Astrocyte of the spinal cord (primary cell): ENCODE results near the gene AMOTL1.
"Not testable (repeated sequence)": the region's sequence is repeated elsewhere in the genome, so short reads cannot be mapped to it uniquely, and the experiment has no call there.

ENCODE experiments used
- DNase-seq: peaks from one replicate; pipeline ENCODE4 v3.0.0; 2011; ENCODE audit warnings: low read depth, low spot score
- H3K4me3 ChIP-seq: 2 replicates; pipeline ENCODE4 v1.5.1; 2011; ENCODE audit warnings: low read depth, mild to moderate bottlenecking, low read length, moderate library complexity
- in situ Hi-C: cut with HindIII; loops from 2 replicates; pipeline ENCODE4 v1.10.0; 2017; ENCODE audit warnings: low sequenced_read_pairs
- TF ChIP-seq, protein P1 (sequence below): IDR thresholded peaks from 2 replicates; pipeline ENCODE4 v1.5.1; 2012; ENCODE audit warnings: low read depth, mild to moderate bottlenecking, low read length, inconsistent platforms

Gene AMOTL1

DNA sequence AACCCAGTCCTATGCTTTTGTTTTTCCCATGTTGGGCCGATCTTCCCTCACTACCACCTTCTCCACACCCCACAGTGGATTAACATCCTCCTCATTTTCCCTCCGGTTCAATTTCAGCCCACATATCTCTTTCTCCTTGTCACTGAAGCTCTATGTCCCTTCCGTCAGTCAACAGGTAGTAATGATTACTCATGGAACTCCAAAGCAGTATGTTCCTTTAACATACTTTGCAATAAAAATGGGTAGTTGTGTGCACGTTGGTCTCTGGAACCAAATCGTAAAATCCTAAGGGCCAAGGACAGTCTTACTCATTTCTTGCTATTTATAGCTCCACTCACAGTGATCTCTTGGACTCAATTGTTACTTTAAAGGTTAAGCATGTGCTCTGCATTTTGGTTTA lies 20.2 kb downstream of the AMOTL1 start:
- no peak for DNase-seq
- TF ChIP-seq, protein P1, sequence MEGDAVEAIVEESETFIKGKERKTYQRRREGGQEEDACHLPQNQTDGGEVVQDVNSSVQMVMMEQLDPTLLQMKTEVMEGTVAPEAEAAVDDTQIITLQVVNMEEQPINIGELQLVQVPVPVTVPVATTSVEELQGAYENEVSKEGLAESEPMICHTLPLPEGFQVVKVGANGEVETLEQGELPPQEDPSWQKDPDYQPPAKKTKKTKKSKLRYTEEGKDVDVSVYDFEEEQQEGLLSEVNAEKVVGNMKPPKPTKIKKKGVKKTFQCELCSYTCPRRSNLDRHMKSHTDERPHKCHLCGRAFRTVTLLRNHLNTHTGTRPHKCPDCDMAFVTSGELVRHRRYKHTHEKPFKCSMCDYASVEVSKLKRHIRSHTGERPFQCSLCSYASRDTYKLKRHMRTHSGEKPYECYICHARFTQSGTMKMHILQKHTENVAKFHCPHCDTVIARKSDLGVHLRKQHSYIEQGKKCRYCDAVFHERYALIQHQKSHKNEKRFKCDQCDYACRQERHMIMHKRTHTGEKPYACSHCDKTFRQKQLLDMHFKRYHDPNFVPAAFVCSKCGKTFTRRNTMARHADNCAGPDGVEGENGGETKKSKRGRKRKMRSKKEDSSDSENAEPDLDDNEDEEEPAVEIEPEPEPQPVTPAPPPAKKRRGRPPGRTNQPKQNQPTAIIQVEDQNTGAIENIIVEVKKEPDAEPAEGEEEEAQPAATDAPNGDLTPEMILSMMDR = no peak
- in situ Hi-C loops = no loop called here
- no peak overlapping the region for H3K4me3 ChIP-seq

DNA sequence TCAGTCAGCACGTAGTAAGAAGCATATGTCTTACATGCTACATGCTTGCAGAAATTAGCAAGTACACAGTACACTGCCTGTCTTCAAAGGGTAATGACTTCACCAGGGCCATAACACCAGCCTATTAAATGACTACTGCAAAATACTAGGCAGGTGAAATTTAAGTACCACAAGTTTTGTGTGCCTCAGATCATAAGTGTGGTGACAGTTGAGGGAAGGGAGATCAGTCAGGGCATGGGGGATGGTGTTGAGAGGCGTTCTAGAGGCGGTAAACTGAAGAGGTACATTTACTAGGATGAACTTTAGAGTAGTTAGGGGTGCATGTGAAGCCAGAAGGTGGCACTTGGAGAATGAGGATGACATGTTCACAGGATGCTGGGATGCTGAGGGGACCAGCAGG lies 22.0 kb downstream of the AMOTL1 start:
- in situ Hi-C loops = no loop called here
- no peak overlapping the region for H3K4me3 ChIP-seq
- no peak for DNase-seq
- TF ChIP-seq, protein P1 = no peak

DNA sequence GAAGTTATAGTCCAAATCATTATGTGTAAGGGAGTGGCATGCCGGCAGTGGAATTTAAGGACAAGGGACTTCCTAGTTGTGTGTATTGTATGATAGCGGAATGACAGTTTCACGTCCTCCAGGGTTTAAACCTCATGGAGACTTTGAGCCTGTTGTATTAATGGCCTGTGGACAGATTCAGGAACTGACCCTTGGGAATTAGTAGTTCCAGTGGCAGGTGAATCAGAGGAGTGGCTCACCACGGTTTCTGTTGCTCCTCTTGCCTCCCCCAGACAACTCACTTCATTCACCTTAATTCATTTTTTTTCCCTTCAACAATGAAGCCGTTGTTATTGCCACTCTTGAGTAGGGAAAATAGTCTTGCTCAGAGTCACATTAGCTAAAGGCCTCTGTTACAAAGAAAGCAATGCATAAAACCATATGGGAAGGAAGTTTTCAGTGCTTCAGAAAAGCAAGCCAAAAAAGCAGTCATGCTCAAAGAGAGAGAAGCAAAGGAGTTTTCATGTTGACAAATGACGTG lies 22.6 kb downstream of the AMOTL1 start:
- TF ChIP-seq, protein P1 = no peak
- in situ Hi-C loops = no loop called here
- no peak overlapping the region for H3K4me3 ChIP-seq
- peak; percentile 68 for DNase-seq

DNA sequence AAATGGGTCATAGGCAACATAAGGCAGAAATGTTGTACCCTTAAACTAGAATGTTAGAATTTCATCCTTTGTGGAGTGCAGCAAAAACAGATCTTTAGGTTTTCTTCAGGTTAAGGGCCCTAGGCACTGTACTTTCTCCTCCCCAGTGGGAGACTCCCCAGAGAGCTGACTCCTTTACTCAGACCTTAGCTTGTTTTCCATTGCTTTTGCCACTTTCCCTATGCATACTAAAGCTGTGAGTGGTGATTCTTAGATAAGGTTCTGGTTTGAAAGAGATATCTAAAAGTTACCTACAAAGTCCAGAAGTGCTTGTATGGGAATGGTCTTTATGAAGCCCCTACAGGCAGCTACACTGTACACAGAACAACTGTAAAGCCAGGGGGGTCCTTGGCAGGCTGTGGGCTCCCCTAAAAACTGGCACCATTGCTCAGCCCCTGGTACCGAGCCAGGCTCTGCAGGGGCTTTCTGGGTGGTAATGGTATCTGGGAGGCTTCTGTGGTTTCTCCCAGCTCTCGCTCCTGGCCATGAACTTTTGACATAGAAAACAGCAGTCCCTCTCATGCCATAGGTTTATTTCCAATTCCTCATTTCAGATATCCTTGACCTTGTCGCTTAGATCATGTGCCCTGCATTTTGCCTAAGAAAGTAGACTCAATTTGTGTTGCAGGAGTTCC lies 23.2 kb downstream of the AMOTL1 start:
- peak; percentile 56 for DNase-seq
- no peak overlapping the region for H3K4me3 ChIP-seq
- TF ChIP-seq, protein P1 = no peak
- in situ Hi-C loops = no loop called here

DNA sequence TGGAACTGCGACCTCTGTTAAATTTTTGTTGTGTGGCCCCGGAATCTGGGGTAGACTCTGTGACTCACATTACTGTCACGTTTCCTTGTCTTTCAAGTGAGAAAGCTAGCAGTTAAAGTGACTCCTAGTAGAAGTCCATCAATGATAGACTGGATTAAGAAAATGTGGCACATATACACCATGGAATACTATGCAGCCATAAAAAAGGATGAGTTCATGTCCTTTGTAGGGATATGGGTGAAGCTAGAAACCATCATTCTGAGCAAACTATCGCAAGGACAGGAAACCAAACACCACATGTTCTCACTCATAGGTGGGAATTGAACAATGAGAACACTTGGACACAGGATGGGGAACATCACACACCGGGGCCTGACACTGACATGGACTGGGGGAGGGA lies 23.8 kb downstream of the AMOTL1 start:
- H3K4me3 ChIP-seq, in situ Hi-C loops, DNase-seq: not testable (repeated sequence)

DNA sequence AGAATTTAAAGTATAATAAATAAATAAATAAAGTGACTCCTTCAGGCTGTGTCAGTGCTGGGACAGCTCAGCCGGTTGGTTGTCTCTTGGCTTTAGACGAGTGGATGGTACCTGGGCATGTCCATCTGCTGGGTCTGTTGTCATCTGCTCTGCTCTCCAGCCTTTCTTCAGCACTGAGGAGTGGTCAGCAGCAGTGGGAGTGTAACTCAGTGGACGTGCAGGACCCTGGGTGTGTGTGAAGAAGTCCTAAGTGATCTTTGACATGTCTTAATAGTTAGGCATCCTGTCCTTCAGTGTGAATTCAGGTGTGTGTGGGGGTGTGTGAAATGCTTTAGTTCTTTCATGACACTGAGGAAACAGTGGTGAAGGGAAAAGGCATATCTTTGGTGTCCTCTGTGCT lies 24.3 kb downstream of the AMOTL1 start:
- TF ChIP-seq, protein P1 = no peak
- no peak for DNase-seq
- no peak overlapping the region for H3K4me3 ChIP-seq
- in situ Hi-C loops = no loop called here

DNA sequence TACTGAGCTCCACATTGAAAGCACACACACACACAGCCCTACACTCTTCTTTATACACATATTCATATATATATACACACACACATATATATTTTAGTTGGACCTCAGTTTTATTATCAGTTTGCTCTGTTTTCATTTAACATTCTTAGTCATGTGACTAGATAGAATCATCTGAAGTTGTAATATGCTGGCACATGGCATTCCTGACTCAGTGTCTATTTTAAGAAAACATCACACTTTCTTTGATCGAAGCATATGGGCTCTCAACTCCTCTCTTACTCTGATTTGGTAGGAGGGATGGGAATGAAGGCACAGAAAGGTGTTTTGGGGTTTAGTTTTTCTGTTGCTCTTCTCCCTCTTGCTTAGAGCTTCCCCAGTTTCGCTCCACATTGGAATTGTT lies 24.8 kb downstream of the AMOTL1 start:
- no peak for DNase-seq
- H3K4me3 ChIP-seq = no peak overlapping the region
- in situ Hi-C loops = no loop called here
- TF ChIP-seq, protein P1 = no peak
